Activated T-cell treated with anti-CD3 and anti-CD28 coated beads for 48 hours (primary cell): ENCODE measurements around the gene CTBP1.
A peak's percentile ranks its signal among the peaks of the same experiment; 100 is the strongest.

Source experiments
- DNase-seq: peaks from one replicate; pipeline ENCODE4 v3.0.0-alpha.2; 2020; ENCODE audit warnings: low read depth

CTBP1 gene

GRCh38 chr4:1249731-1250526 is 999 bp upstream of the CTBP1 start:
- peak; percentile 41 for DNase-seq

GRCh38 chr4:1249148-1249730 is 309 bp upstream of the CTBP1 start:
- DNase-seq, result peak; percentile 83

DNA sequence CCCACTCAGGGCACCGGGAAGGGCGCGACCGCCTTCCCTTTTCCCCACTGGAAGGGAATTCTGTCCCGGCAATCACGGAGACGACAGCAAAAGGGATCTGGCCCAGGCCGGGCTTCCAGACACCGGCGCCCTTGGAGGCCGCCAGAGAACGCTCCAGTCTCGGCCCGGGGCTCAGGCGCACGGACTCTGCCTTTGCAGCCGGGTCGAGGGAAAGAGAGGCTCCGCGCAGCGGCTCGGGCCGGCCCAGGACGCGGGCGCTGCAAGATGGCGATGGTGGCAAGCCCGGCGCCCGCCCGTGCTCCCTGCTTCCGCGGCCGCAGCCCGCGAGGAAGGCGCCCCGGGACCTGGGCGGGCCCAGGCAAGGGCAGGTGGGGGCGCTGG is 1.1 kb downstream of the CTBP1 start:
- DNase-seq, result no peak

- peak; percentile 27 for DNase-seq
Observed at GRCh38 chr4:1246901-1247863, 1.7 kb downstream of the CTBP1 start.

- DNase-seq, result no peak
Observed at GRCh38 chr4:1246111-1246881, 2.6 kb downstream of the CTBP1 start.

DNA sequence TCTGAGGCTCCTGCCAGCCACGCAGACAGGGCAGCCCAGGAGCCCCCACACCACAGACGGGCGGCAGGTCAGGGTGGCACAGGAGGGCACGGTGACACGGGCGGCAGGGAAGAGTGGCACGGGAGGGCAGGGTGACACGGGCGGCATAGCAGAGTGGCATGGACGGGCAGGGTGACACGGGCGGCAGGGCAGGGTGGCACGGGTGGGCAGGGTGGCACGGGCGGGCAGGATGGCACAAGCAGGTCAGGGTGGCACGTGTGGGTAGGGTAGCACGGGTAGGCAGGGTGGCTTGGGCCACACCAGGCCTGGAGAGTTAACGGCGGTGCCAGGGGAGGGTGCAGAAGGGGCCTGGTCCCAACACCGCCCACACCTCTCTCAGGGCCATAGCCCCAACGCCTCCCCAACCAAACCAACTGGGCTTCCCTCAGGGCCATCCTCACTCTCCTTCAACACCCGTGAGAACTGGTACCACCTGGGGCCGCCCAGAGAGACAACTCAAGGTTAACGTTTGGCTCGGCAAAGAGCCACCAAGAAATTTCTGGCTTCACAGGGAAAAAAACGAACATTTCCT is 3.4 kb downstream of the CTBP1 start:
- DNase-seq, result no peak

- no peak for DNase-seq
Observed at GRCh38 chr4:1244978-1245471, 3.9 kb downstream of the CTBP1 start.

DNA sequence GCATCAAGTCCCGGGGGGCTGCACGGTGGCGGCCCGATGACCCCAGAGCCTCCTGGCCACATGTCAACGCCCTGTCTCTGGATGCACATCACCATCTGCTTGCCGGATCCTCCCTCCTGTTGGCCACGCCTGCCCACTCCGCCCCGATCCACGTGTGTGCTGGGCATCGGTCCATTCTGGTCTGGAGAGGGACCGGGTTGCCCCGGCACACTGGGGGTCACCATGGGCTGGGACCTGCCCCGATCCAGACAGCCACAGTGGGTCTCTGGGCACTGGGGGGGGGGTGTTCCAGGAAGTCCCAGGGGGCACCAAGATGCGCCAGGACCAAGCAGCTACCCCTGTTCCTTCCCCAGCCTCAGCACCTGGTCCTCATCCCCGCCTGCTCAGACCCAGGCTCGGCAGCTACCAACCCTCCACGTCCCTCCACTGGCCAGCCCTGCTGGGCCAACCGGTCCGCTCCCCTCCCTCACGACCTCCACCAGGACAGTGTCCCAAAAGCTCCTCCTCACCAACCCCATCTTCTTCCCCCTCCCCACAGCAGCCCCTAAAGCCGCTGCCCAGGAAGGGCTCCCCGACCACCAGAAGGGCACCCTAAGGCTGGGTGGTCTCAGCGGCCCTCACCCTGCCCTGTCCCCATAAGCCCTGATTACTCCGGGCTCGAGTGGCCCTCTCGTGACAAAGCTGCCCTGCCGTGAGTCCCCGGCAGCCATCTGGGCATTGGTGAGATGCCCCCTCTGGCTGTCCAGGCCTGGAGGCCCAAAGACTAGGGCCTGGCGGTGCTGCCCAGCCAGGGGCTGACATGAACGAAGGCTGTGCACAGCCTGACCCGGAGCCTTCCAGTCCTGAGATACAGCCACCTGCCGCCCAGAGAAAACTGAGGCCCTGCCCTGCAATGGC is 4.6 kb downstream of the CTBP1 start:
- no peak for DNase-seq

DNA sequence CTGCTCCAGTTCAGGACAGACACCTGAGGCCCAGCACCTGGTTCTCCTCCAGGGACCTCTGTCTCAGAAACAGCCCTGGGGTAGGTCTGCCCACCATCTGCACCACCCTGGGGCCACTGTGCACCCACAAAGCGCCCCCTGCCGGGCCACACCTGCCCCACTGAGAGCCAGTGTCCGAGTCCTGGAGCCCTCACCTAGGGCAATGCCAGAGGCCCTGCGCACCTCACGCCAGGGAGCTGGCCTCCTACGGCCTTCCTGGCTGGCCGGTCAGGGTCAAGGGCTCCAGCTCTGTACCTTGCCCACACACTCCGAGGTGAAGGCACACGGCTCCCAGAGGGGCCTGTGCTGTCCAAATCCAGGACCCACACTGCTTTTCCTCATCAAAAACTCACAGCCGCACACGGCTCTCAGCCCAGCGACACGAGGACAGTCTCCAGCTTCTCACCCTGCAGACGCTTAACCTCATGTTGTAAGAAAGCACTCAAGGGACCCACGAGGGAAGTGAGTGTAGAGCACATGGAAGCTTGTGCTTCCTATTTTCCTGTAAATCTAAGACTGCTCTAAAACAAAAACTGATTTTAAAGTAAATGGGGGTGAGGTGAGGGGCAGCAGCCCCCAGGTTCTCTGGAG is 5.4 kb downstream of the CTBP1 start:
- DNase-seq, result no peak

GRCh38 chr4:1242506-1243450 is 6.2 kb downstream of the CTBP1 start:
- no peak for DNase-seq

DNA sequence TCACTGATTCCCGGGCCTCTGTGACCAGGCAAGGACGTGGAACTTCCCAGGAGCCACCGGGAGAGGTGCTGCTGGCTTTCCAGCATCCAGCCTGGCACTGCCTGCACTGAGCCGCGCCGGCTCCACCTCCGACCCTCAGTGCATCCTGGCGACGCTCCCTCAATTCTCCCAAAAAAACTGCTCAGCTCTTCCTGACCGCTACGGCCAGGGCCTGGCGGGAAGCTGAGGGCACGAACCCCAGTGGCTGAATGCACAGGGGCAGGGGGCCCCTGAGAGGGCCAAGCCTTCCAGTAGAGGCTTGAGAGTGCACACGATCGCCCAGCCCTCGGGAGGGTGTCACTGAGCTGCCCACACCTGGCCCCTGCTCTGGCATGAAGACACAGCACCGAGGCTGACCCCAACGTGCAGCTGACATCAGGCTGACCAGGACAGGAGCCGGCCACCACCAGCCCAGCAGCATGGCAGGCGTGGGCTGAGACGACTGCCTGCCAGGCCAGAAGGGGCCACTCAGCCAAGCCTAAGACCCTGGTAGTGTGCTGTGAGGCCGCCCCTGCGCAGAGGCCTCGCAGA is 6.9 kb downstream of the CTBP1 start:
- DNase-seq, result no peak

DNA sequence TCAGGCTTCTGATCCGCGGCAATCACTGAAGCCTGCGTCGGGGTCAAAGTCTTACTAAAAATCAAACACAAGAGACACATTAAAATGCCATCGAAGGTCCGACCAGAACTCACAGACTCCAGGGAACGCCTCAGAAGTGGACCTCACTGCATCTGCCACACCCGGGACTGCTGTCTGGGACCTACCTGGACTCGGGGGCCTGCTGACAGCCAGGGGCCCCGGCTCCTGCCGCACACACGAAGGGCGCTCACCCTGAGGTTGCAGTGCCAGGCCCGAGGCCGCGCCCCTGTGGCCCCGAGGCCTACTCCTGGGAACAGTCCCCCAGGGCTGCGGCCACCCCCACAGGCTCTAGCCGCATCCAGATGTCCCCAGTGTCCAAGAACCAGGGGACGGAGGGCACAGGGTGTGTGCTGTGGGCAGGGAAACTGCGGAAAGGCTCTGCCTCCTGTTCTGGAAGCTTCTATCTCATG is 7.4 kb downstream of the CTBP1 start:
- DNase-seq, result no peak

DNA sequence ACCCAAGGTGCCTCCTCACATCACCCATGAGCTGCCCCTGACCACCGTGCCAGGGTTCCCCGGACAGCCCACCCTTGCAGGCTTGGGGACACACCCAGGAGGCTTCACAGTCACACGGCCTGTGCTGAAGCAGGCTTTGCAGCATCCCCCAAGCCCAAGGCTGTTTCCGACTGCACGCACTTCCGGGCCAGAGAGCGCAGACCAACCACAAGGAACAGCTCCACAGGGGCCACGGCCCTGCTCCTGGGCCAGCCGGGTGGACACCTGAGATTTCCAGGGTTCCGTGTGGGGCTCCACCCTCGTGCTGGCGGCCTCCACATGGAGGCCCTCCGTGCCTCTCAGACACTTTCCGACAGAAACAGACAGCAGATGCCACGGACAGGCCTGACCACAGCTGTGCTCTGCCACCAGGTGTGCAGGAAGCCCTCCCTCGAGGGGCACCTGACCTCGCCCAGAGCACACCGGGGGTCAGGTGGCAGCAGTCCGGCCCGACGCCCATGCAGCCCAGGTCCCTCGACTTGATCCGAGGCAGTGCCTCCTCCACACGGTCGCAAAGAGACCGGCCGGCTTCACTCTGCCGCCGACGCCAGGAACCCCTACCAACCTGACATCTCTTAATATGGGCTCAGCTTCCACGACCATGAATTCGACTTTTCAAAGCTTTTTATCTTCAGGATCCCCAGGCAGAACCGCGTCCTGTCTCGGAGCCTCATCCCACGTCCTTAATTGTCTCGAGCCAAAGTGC is 8.0 kb downstream of the CTBP1 start:
- no peak for DNase-seq

DNA sequence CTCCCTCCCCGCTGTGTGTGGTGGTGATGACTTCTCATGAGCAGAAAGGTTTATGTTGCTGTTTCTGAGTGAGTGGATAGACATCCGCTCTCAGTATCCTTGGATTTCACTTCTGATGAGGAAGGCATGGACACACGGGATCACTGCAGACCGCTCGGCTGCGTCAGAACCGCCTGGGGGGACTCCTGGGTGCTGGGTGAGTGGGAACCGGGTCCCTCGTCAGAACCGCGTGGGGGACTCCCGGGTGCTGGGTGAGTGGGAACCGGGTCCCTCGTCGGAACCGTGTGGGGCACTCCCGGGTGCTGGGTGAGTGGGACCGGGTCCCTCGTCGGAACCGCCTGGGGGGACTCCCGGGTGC is 9.0 kb downstream of the CTBP1 start:
- DNase-seq, result no peak

GRCh38 chr4:1239141-1239949 is 9.6 kb downstream of the CTBP1 start:
- no peak for DNase-seq

DNA sequence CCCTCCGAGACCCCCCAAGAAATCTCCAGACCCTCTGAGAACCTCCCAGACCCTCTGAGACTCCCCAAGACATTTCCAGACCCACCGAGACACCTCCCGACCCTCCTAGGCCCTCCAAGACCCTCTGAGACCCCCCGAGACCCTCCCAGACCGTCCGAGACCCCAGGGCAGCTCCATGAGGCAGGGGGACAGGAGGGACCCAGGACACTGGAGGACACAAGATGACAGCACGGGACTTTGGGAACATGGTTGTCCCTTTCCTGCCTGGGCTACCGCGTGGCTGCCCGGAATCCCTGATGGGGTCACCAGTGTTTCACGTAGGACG is 10.3 kb downstream of the CTBP1 start:
- no peak for DNase-seq
